NCI-H128 (cell line): ENCODE results near the gene TNNC2.
"Not testable (repeated sequence)": the region's sequence is repeated elsewhere in the genome, so short reads cannot be mapped to it uniquely, and the experiment has no call there.

Experiments
- DNase-seq: peaks from one replicate; lab custom pipeline; 2025; ENCODE audit not compliant: unreplicated experiment; lab: John Stamatoyannopoulos, UW

Gene TNNC2

GRCh38 chr20:45827030-45827652 lies at the start of gene TNNC2:
TNNC2 (minus strand) TSS chr20:45827312; CDS start chr20:45827248, 64 bp downstream.
- DNase-seq: no peak

GRCh38 chr20:45874576-45874975 lies 47.5 kb upstream of the TNNC2 start:
- no peak for DNase-seq

- not testable (repeated sequence) for DNase-seq
Measured at GRCh38 chr20:45874104-45874481, 47.0 kb upstream of the TNNC2 start.

DNA sequence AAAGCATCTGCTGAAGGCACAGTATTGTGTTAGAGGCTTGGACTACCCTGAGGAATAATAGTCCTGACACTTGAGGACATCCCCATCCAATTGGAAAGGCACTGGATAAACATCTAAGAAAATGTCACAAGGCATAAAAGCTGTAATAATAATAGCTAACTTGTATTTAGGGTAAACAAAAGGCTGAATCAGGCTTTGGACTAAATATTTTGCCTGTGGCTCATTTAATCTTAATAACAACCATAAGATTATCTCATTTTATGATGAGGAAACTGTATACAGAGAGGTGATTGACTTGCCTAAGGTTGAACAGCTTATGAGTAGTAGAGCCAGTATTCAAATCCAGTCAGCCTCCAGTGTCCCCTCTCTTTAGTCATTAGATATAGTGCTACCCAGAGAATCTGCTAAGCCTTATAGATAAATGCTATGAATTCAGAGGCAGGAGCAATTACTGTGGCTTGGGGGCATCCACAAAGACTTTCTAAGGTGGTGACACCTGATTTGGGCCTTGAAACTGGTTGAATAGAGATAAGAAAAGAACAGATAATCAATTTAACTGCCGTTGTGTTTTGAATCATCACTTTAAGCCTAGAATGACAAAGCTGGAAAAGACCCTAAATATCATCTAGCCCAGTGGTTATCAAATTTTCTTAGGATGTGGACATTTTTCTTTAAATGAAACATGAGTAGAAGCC lies 46.4 kb upstream of the TNNC2 start:
- DNase-seq: no peak

- DNase-seq: no peak
Measured at GRCh38 chr20:45872626-45873025, 45.5 kb upstream of the TNNC2 start.

GRCh38 chr20:45867819-45868176 lies 40.7 kb upstream of the TNNC2 start:
- no peak for DNase-seq

DNA sequence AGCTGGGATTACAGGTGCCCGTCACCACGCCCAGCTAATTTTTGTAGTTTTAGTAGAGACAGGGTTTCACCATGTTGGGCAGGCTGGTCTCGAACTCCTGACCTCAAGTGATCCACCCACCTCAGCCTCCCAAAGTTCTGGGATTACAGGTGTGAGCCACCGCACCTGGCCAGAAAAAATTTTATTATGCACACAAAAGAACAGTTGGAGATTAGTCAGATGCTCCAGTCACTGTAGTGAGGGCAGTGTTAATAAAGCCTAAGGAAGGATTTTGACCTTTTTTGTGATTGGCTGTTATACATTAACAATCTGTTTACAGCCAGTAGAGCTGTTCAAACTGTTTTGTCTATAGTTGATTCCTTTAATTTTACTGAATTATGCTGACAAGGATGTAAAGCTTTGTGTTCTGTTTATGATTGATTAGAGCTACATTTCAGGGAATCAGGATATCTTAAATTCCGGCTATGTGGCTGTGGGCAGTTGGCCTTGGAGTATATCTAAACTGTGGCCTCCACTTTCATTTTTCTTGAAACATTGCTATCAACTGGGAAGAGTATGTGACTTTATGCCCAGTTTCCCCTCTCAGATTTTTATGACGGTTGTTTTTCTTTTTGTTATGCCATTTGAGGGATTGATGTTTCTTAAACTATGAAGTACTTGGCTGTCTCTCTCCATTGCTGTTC lies 40.2 kb upstream of the TNNC2 start:
- no peak for DNase-seq

DNA sequence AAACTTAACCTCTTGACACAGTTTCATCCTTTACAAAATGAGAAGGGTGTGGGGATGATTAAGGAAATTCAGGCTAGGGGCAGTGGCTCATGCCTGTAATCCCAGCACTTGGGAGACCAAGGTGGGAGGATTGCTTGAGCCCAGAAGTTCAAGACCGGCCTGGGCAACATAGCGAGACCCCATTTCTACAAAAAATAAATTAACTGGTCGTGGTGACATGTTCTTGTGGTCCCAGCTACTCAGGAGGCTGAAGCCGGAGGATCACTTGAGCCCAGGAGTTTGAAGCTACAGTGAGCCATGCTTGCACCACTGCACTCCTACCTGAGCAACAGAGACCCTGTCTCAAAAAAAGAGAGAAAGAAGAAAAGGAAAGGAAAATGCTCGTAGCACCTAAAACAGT lies 39.3 kb upstream of the TNNC2 start:
- no peak for DNase-seq

GRCh38 chr20:45863543-45864470 lies 36.7 kb upstream of the TNNC2 start:
- DNase-seq: no peak

GRCh38 chr20:45861221-45862075 lies 34.3 kb upstream of the TNNC2 start:
- DNase-seq: peak; percentile 21

DNA sequence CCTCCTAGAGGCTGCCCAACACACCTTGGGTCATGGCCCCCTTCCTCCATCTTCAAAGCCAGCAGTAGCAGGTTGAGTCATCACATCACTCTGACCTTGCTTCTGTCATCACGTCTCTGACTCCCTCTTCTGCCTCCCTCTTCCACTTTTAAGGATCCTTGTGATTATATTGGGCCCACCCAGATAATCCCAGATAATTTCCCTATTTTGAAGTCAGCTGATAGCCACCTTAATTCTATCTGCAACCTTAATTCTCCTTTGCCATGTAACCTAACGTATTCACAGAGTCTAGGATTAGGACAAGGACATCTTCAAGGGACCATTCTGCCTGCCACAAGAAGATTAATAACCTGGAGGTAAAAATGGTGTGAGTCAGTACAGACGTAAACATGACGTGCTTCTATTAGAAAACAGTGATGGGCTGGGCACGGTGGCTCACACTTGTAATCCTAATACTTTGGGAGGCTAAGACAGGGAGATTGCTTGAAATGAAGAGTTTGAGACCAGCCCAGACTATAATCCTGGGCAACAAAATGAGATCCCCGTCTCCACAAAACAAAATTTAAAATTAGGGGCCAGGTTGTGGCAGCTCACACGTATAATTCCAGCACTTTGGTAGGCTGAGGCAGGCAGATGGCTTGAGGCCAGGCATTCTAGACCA lies 33.6 kb upstream of the TNNC2 start:
- DNase-seq: no peak

DNA sequence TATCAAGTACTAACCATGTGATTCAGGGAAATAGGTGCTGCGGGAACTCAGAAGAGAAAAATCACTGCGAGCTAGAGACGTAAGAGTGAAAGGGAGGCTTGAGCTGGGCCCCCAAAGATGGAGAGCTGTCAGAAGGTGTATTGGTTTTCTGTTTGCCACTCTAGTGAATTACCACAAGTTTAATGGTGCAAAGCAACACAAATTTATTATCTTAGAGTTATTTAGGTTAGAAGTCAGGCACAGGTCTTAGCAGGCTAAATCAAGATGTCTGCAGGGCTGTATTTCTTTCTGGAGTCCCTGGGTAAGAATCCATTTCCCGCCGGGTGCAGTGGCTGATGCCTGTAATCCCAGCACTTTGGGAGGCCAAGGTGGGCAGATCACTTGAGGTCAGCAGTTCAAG lies 32.8 kb upstream of the TNNC2 start:
- no peak for DNase-seq

- no peak for DNase-seq
Measured at GRCh38 chr20:45857882-45858216, 30.7 kb upstream of the TNNC2 start.

- peak; percentile 100 for DNase-seq
Measured at GRCh38 chr20:45857114-45857881, 30.2 kb upstream of the TNNC2 start, which contains the start of the genes ACOT8 and ZSWIM3. ACOT8 (minus strand) TSS chr20:45857392; CDS start chr20:45857315, 77 bp downstream. ZSWIM3 (plus strand) TSS chr20:45857614; CDS start chr20:45857826, 212 bp downstream.

DNA sequence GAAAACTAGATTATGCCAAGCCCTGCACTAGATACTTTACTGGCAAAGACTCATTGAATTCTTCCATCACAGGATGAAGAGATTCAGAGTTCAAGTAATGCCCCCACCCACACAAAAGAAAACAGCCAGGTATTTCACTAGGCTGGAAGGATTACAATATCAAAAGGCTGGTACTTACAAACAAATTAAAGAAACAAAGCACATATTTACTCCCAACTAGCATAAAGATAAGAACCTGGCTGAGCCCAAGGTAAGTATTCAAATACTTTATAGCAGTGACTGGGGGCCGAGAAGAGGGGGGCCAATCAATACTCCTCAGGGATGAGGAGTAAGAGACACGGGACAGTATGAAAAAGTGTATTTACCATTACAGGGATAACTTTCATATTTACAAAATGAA lies 26.4 kb upstream of the TNNC2 start:
- no peak for DNase-seq

DNA sequence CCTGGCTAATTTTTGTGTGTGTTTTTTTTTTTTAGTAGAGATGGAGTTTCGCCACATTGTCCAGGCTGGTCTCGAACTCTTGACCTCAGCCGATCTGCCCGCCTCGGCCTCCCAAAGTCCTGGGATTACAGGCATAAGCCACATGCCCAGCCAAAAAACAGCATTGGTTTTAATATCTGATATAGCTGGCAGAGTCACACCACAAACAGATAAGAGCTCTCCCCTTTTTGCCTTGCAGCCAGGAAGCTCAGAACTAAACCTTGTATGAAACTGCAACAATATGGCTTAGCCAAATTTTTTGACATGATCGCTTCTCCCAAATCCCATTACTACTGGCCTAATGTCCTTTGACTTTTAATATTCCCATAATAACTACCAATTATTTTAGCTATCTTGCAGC lies 25.2 kb upstream of the TNNC2 start:
- no peak for DNase-seq

DNA sequence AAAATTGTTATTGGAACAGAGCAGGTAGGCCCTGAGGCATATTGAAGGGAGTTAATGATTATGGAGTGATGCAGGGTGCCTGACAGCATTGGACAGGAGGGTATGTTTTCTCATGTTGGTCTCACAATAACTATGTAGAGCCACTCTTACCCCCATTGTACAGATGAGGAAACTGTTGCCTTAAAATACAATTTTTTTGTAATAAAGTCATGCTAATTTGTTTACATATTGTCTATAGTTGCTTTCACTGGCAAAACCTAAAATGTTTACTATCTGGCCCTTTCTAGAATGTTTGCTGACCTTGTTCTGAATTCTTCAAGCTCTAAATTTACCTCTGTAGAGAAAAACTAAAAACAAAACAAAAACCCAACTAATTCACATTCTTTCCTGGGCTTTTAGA lies 24.4 kb upstream of the TNNC2 start:
- DNase-seq: no peak

DNA sequence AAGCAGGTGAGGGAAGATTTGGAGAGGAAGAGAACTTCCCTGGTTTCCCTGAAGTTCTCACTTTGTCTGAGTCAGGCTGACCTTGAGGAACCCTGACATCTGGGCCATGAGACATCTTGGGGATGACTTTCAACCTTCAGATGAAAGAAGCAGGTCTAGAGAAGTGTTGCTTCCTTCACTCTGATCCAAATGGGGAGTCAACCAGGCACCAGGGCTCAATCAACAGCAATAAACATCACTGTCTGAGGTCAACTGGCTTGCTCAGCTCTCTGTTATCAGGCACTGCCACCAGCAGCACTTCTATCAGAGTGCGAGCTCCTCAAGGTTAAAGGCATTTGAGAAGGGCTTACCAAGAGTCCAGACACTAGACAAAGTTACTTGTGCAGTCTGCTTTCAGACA lies 23.8 kb upstream of the TNNC2 start:
- DNase-seq: no peak

DNA sequence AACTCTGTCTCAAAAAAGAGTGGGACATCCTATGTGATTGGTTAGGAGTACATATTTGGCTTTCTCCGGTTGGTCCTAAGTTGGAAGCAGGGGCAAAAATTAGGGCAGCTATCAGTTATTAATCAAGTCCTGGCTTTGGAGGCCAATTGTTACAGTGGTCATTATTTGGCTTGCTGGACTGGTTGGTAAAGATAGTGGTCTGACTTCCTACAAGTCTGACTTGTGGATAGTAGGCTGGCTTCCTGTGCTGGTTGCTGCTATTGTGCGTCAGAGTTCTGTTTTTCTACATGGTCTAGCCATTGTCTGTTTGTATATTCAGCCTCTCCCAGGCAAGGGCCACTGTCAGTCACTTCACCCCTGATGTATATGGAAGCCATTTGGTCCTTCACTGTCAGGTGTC lies 23.1 kb upstream of the TNNC2 start:
- DNase-seq: no peak
